ENCODE results near the gene ATG16L2. TPM values are rescaled to one million over a fixed set of nuclear protein-coding genes. Genes with fewer than 3 reads are reported as not detected.

The ATG16L2 gene
- total and polyA plus RNA-seq, 2 of the 4 experiments (the other 2 are of a cell fraction) = 1.3 to 12.7 TPM

- ATAC-seq (ENCODE audit: low read depth) = no peak
- ChIA-PET CTCF (no interaction called here), POLR2A (ENCODE audit: unreplicated experiment) (no interaction called here)
- no peak for DNase-seq
- Histone ChIP-seq H3K14ac (replicated peaks; ENCODE audit: low read depth, low read length) (no peak overlapping the region; the same call in 1 of the 2 replicates), H3K36me3 (ENCODE audit: control insufficient read depth, insufficient read depth, low read length) (no peaks in the 10 kb centered on the region), H3K56ac (ENCODE audit: extremely low read depth, insufficient read depth, low read length) (no peak overlapping the region), H3K4me3 (ENCODE audit: insufficient read depth, low read depth, low read length) (no peak overlapping the region), H3K79me1 (ENCODE audit: low read depth in 1 of 2, low read length in 2 of 2) (peaks cover 0 to 20% of the 10 kb centered on the region in 2 experiments; a peak in 2 of 4 replicates), H3K9ac (ENCODE audit: low read depth, low read length) (no peak overlapping the region; the same call in 1 of the 2 replicates), H2AK9ac (replicated peaks; ENCODE audit: low read depth, low read length, poor library complexity) (no peak overlapping the region), H2AK5ac (ENCODE audit: low read depth, low read length) (peak overlapping the region; percentile 2; the same call in 1 of the 2 replicates), H3K4me2 (ENCODE audit: low read depth, low read length) (no peak overlapping the region), H2BK15ac (ENCODE audit: low read depth, low read length) (no peak overlapping the region), H2BK20ac (ENCODE audit: low read depth, low read length) (no peak overlapping the region), H2BK120ac (ENCODE audit: low read depth, low read length) (peak overlapping the region; percentile 38; the same call in 1 of the 2 replicates), H2AFZ (replicated peaks; ENCODE audit: low read length, poor library complexity) (no peak overlapping the region), H4K20me1 (ENCODE audit: insufficient read depth, low read length) (peaks cover 13% of the 10 kb centered on the region), H4K5ac (ENCODE audit: low read depth, low read length) (0 out of 2 replicates have a peak overlapping the region, but pooled peaks have one; percentile 23), H3K23ac (ENCODE audit: low read depth, low read length) (no peak overlapping the region), H3K18ac (ENCODE audit: low read depth, low read length) (no peak overlapping the region; the same call in 1 of the 2 replicates), H3K9me3 (ENCODE audit: control insufficient read depth, insufficient read depth, low read length) (no peaks in the 10 kb centered on the region), H3K27me3 (ENCODE audit: control insufficient read depth, insufficient read depth, low read length) (no peaks in the 10 kb centered on the region), H4K8ac (ENCODE audit: low read depth in 2 of 2, low read length in 2 of 2) (no peak overlapping the region), H3K4ac (ENCODE audit: low read depth, low read length) (peak overlapping the region; percentile 60; the same call in 1 of the 2 replicates), H3K27ac (ENCODE audit: insufficient read depth, low read length) (0 out of 2 replicates have a peak overlapping the region, but pooled peaks have one; percentile 8), H2BK5ac (ENCODE audit: low read depth, low read length, poor library complexity, severe bottlenecking) (no peak overlapping the region), H3K4me1 (ENCODE audit: control insufficient read depth, insufficient read depth, low read length) (peaks cover 28% of the 10 kb centered on the region), H4K91ac (ENCODE audit: insufficient read depth, low read depth, low read length) (no peak overlapping the region; the same call in 1 of the 2 replicates), H3K9me1 (ENCODE audit: insufficient read depth, low read length) (peaks cover 8% of the 10 kb centered on the region; the same call in 1 of the 2 replicates)
- dilution Hi-C loops (cut with HindIII; ENCODE audit: low sequenced_read_pairs, unreplicated experiment) (no loop called here), intact Hi-C loops (cut with micrococcal nuclease) (no loop called here), in situ Hi-C loops (cut with MboI; ENCODE audit: low sequenced_read_pairs) (no loop called here)
- TF ChIP-seq RCOR1 (IDR thresholded peaks at IDR 0.05; ENCODE audit: insufficient replicate concordance, low read length) = no peak
- no peak for TF ChIP-seq ELK1 (IDR thresholded peaks at IDR 0.05; ENCODE audit: borderline replicate concordance, low read depth, low read length)
- TF ChIP-seq MAFK (IDR thresholded peaks at IDR 0.05; ENCODE audit: low read depth, low read length) = no peak
- TF ChIP-seq RAD21 (IDR thresholded peaks at IDR 0.05; ENCODE audit: low read length) = no peak
- no peak for TF ChIP-seq BHLHE40 (IDR thresholded peaks at IDR 0.05; ENCODE audit: low read depth, low read length)
- TF ChIP-seq, protein P1, sequence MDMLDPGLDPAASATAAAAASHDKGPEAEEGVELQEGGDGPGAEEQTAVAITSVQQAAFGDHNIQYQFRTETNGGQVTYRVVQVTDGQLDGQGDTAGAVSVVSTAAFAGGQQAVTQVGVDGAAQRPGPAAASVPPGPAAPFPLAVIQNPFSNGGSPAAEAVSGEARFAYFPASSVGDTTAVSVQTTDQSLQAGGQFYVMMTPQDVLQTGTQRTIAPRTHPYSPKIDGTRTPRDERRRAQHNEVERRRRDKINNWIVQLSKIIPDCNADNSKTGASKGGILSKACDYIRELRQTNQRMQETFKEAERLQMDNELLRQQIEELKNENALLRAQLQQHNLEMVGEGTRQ (IDR thresholded peaks at IDR 0.05; ENCODE audit: low read depth, low read length) = no peak
- no peak for TF ChIP-seq NFE2L2 (IDR thresholded peaks at IDR 0.05; ENCODE audit: low read depth, low read length)
- no peak for TF ChIP-seq MAZ (IDR thresholded peaks at IDR 0.05; ENCODE audit: borderline replicate concordance, low read depth, low read length)
- WGBS, 2 experiments (ENCODE audit: extremely low coverage in 2 of 2, insufficient read length in 1 of 2) = 94% methylated on average over 10 of the region's 12 CpGs; no CpG with 5 or more reads in 1 of the 2 experiments
- no TSS peak for BruUV-seq (replicated peaks)
Observed at GRCh38 chr11:72772059-72772458, 42.2 kb upstream of the ATG16L2 start.

Measured in IMR-90 (cell line).